Ectodermal cell (in vitro differentiated cells): Measurements from ENCODE around the gene PDZRN3.

Experiments used
- H3K27ac ChIP-seq: 2 replicates; pipeline ENCODE4 v1.7.0; 2013; ENCODE audit warnings: mild to moderate bottlenecking, low read depth, low read length; ENCODE audit not compliant: insufficient read depth, poor library complexity, severe bottlenecking
- H3K27me3 ChIP-seq: 2 replicates; pipeline ENCODE4 v1.7.0; 2013; ENCODE audit warnings: mild to moderate bottlenecking, low read length; ENCODE audit not compliant: insufficient read depth, control insufficient read depth, poor library complexity, severe bottlenecking
- H3K36me3 ChIP-seq: one replicate; pipeline ENCODE4 v1.7.0; 2013; ENCODE audit warnings: low read length; ENCODE audit not compliant: control insufficient read depth, insufficient read depth
- H3K4me1 ChIP-seq: one replicate; pipeline ENCODE4 v1.7.0; 2013; ENCODE audit warnings: low read length; ENCODE audit not compliant: control insufficient read depth, insufficient read depth
- H3K4me3 ChIP-seq: 2 replicates; pipeline ENCODE4 v1.7.0; 2013; ENCODE audit warnings: low read depth, low read length, control low read depth; ENCODE audit not compliant: insufficient read depth
- H3K9me3 ChIP-seq: 2 replicates; pipeline ENCODE4 v1.7.0; 2013; ENCODE audit warnings: mild to moderate bottlenecking, low read length, moderate library complexity; ENCODE audit not compliant: control insufficient read depth
- WGBS, 2 experiments: methylation state at CpG; one replicate each; pipeline ENCODE4 v1.1.7; 2013; ENCODE audit warnings: missing lambda C conversion rate in 2 of 2; 5-methylcytosine and 5-hydroxymethylcytosine counted together

PDZRN3 gene

DNA sequence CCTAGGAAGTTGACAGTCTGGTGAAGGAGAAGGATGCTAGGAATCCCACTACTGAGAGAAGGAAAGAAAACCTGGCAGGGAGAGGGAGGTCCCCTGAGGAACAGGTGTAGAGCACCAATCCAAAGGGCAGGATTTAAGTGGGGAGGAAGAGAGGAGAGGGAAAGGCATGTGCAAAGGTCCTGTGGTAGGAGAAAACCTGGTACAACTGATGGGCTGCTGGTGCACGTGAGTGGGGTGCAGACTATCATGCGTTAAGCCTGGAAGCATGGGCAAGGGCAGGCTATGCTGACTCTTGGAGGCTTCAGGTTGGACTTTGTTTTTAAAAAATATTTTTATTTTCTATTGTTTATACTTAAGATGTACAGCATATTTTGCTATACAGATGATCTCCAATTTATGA is 209.6 kb downstream of the PDZRN3 start:
- Histone ChIP-seq H3K9me3 (no peaks in the 10 kb centered on the region), H3K4me3 (no peak overlapping the region), H3K27me3 (no peaks in the 10 kb centered on the region), H3K27ac (no peak overlapping the region), H3K4me1 (peaks cover 6% of the 10 kb centered on the region), H3K36me3 (no peaks in the 10 kb centered on the region)
- 93 to 97% methylated on average over 2 of the region's 2 CpGs for WGBS, 2 experiments

DNA sequence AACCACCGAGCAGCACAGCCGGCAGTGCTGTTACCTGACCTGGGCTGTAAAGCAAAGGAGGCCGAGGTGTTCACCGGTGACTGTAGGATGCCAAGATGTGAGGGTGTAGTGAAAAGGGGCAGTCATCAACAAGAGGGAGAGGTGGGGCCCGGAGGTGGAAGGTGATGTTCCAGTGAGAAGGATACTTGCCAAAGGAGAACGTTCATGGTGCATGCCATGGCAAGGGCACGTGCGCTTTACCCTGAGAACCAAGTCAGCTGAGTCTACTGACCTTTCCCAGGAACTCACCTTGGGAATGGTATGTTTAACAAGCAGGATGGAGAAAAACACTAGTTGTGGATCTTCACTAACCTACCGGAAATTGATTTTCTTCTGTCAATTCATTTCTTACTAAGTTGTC is 211.1 kb downstream of the PDZRN3 start:
- Histone ChIP-seq H3K4me1 (peaks cover 2% of the 10 kb centered on the region), H3K9me3 (no peaks in the 10 kb centered on the region), H3K4me3 (no peak overlapping the region), H3K27ac (no peak overlapping the region), H3K27me3 (no peaks in the 10 kb centered on the region), H3K36me3 (no peaks in the 10 kb centered on the region)
- 92 to 96% methylated on average over 9 of the region's 9 CpGs for WGBS, 2 experiments

DNA sequence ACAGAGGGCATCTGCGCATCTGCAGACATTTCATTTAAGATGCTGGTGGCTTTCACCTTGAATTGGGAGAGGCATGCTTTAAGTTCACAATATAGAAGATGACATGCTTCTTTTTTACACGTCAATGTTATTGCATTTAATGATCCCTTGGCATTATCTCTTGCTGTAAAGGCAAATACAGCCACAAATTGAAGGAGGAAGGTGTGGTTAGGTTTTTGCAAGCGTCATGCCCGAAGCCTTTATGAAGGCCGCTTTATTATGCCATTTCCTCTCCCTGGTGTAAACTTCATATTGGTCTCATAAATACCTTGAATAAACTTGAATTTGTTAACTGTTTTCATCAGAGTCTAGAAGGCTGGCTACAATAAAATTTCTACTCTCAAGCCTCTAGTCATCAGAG is 212.7 kb downstream of the PDZRN3 start:
- Histone ChIP-seq H3K9me3 (no peaks in the 10 kb centered on the region), H3K4me1 (no peaks in the 10 kb centered on the region), H3K36me3 (no peaks in the 10 kb centered on the region), H3K4me3 (no peak overlapping the region), H3K27me3 (no peaks in the 10 kb centered on the region), H3K27ac (no peak overlapping the region)
- WGBS, 2 experiments: 89 to 96% methylated on average over 4 to 5 of the region's 5 CpGs

DNA sequence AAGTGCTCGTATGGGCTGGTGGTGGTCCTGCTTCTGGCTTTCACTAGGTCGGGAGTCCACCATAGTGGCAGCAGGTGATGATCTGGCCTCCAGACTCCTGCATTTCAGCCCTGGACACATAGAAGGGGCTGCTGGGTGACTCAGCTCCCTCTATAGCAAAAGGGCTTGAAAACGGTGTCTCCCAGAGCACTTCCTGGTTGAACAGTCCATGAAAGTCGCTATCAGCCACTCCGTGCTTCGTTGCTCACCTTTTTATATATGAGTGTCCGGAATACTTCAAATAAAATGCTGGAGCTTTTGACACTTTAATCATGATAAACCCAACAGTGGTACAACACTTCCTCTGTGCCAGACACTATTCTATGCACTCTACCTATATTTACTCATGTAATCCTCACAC is 213.2 kb downstream of the PDZRN3 start:
- Histone ChIP-seq H3K27ac (no peak overlapping the region), H3K36me3 (no peaks in the 10 kb centered on the region), H3K27me3 (no peaks in the 10 kb centered on the region), H3K4me3 (no peak overlapping the region), H3K9me3 (no peaks in the 10 kb centered on the region), H3K4me1 (no peaks in the 10 kb centered on the region)
- 91% methylated on average over 7 of the region's 7 CpGs for WGBS, 2 experiments

DNA sequence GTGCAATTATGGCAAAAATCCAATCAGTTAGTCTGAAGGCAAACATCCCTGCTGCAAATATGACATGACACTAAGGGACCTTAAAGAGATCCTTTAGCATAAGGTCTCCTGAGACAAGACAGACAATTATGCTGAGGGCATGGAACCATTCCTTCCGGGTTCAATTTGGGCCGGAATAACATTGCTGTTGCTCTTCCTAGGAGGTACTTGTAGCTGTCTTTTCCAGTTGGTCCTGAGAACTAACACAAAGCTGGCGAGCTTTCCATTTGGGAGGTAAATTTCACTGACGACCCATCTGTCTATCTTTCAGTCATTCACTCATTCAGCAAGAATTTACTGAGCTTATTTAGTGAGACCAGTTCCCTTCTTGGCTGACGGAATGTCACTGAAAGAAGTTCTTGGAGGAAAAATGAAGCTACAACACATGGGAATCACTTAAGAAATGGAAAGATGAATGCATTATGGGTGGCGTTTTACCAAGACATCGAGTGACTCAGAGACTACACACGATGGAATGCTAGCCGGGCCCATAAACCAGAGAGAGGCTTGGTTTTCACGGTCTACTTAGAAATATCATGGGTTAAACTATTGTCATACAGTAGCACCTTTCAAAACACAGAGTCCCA is 215.5 kb downstream of the PDZRN3 start:
- WGBS, 2 experiments: 94 to 95% methylated on average over 10 of the region's 10 CpGs
- H3K27ac ChIP-seq: no peak overlapping the region
- no peak overlapping the region for H3K4me3 ChIP-seq
- peaks cover 4% of the 10 kb centered on the region for H3K4me1 ChIP-seq
- no peaks in the 10 kb centered on the region for H3K27me3 ChIP-seq
- no peaks in the 10 kb centered on the region for H3K36me3 ChIP-seq
- H3K9me3 ChIP-seq: no peaks in the 10 kb centered on the region

DNA sequence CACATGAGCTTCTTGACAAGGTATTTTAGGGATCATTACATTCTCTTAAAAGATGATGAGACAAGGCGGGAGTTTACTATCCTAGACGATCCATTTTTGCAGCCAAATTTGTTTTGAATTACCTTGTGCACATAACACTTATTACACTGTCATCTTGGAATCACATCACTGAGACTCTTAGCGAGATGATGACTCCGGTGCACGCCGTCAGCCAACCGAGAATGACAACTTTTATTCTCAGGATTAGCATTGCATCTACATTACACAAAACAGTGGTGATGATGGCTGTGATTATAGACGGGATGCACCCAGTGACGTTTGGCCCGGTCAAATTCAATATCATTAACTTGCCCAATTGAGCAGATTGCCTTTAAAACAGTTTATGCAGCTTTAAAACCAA is 216.1 kb downstream of the PDZRN3 start:
- H3K4me1 ChIP-seq: peaks cover 6% of the 10 kb centered on the region
- no peaks in the 10 kb centered on the region for H3K36me3 ChIP-seq
- no peaks in the 10 kb centered on the region for H3K9me3 ChIP-seq
- 92 to 98% methylated on average over 8 to 10 of the region's 10 CpGs for WGBS, 2 experiments
- no peaks in the 10 kb centered on the region for H3K27me3 ChIP-seq
- no peak overlapping the region for H3K4me3 ChIP-seq
- H3K27ac ChIP-seq: no peak overlapping the region

DNA sequence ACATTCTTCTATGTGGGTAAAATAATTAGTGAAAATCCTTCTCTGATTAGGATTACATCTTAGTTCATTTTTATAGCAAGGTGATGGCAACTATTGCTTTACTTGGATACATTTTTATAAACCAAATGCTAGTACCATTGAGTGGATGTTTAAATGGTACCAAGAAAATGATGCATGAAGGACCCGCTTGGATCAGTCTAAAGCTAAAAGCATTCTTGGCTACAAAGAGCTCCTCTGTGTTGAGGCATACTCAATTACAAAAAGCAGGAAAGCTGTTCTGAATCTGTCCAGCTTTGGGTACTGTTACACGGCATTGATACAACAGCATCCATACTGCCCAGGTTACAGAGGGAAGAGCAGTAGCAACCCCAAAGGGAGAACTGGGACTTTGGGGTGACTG is 217.2 kb downstream of the PDZRN3 start:
- WGBS, 2 experiments: 92 to 97% methylated on average over 2 of the region's 2 CpGs
- H3K4me3 ChIP-seq: no peak overlapping the region

DNA sequence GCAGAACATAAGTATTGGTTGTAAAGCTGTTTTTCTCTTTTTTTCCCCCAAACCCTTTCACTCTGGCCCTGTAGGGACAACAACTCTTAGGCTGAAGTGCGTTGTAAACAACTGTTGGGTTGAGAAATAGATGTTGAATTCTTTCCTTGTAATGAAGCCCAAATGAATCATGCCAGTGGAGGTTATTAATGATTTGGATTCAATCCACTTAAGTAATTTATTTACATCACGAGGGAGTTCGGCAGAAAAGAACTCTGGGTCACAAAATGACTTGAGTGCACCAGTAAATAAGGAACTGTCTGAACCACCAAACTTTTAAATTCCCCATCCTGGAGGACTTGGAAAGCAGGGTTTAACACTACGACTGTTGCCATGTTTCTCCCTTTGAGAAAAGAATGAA is 218.9 kb downstream of the PDZRN3 start:
- Histone ChIP-seq H3K27me3 (no peaks in the 10 kb centered on the region), H3K4me1 (peaks cover 6% of the 10 kb centered on the region), H3K27ac (no peak overlapping the region), H3K9me3 (no peaks in the 10 kb centered on the region), H3K4me3 (no peak overlapping the region), H3K36me3 (no peaks in the 10 kb centered on the region)
- WGBS, 2 experiments: 88 to 96% methylated on average over 4 of the region's 4 CpGs

More for the DNA sequence above, 217.2 kb downstream of the PDZRN3 start:
- no peak overlapping the region for H3K27ac ChIP-seq
- H3K36me3 ChIP-seq: no peaks in the 10 kb centered on the region
- H3K27me3 ChIP-seq: no peaks in the 10 kb centered on the region
- H3K4me1 ChIP-seq: peaks cover 6% of the 10 kb centered on the region
- no peaks in the 10 kb centered on the region for H3K9me3 ChIP-seq

DNA sequence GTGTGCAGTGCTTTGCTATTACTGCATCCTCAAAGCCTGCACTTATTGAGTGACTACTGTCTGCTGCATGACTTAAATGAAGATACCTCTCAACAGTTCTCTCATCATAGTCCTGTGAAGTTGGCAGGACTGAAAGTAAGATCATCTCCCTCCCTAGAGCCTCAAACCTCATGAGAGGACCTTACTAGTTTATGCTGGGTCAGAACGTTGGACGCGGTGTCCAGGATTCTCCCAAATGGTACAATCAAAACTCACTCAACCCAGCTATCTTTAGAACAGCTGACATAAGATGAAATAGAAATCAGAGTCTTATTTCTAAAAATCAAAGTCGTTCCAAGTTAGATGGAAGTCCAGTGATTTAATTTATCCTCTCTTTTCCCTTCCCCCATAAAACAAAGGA is 219.7 kb downstream of the PDZRN3 start:
- H3K27me3 ChIP-seq: no peaks in the 10 kb centered on the region
- no peaks in the 10 kb centered on the region for H3K36me3 ChIP-seq
- no peaks in the 10 kb centered on the region for H3K9me3 ChIP-seq
- peaks cover 6% of the 10 kb centered on the region for H3K4me1 ChIP-seq
- no peak overlapping the region for H3K27ac ChIP-seq
- no peak overlapping the region for H3K4me3 ChIP-seq
- WGBS, 2 experiments: 87 to 93% methylated on average over 3 to 4 of the region's 4 CpGs

DNA sequence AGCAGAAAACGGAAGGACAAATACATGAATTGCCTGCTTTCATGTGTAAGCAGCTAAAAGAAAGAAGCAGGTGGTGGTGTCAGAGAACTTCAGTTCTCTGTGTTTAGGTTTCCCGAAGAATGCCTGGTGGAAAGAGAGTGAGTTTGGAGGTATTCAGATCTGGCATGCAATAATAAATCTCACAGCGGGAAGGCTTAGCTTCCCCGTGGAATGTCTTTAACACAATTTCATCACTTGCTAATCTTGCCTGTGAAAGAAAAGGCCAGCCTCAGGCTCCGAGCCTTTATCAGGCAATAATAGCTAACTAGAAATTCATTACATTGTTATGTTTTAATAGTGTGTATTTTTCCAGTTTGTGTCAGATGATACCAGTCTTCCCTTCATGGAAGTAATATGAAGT is 220.3 kb downstream of the PDZRN3 start:
- Histone ChIP-seq H3K4me3 (no peak overlapping the region), H3K4me1 (peaks cover 6% of the 10 kb centered on the region), H3K27me3 (no peaks in the 10 kb centered on the region), H3K9me3 (no peaks in the 10 kb centered on the region), H3K36me3 (no peaks in the 10 kb centered on the region), H3K27ac (peak overlapping the region; percentile 45)
- 54 to 57% methylated on average over 4 to 5 of the region's 5 CpGs for WGBS, 2 experiments

DNA sequence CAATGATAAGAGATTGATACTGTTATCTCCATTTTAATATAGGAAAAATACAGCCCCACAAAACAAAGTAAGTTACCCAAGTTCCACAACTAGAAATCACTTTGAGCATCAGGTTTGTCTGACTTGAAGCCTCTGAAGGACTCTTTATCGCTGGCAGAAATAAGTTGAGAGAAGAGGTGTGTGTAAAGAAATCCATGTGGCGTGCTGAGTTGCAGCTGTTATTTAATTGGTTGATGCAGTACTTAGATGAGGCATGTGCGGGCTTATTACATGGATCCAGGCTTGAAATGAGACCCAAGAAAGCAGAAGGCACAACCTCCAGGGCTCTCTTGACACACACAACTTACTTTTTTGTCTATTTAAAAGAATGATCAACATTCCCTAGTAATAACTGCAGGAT is 221.3 kb downstream of the PDZRN3 start:
- no peaks in the 10 kb centered on the region for H3K27me3 ChIP-seq
- H3K27ac ChIP-seq: no peak overlapping the region
- no peaks in the 10 kb centered on the region for H3K9me3 ChIP-seq
- H3K4me1 ChIP-seq: peaks cover 8% of the 10 kb centered on the region
- no peak overlapping the region for H3K4me3 ChIP-seq
- no peaks in the 10 kb centered on the region for H3K36me3 ChIP-seq
- 93 to 95% methylated on average over 3 of the region's 3 CpGs for WGBS, 2 experiments
